ENCODE results near the gene ATP8A2.

- TF ChIP-seq CTCF (IDR thresholded peaks at IDR 0.05) (no peak), POLR2A (IDR thresholded peaks at IDR 0.05) (no peak)
These were observed 605.9 kb downstream of the ATP8A2 start for GRCh38 chr13:25977671-25978070.
